KMS-11 (cell line): ENCODE data around the gene NSL1.

Source experiments
- H2AFZ ChIP-seq: fragments of 200-600 bp; sonication (generic); 2 replicates; pipeline ENCODE4 v1.6.1; 2016; ENCODE audit warnings: antibody characterized with exemption, mixed run types, low read depth
- H3K27ac ChIP-seq: fragments of 200-600 bp; sonication (generic); 2 replicates; pipeline ENCODE4 v1.6.1; 2016; ENCODE audit warnings: mild to moderate bottlenecking, mixed run types
- H3K27me3 ChIP-seq: fragments of 200-600 bp; sonication (generic); 2 replicates; pipeline ENCODE4 v1.6.1; 2017; ENCODE audit warnings: mild to moderate bottlenecking, low read depth, mixed run types, moderate library complexity; ENCODE audit not compliant: insufficient read depth
- H3K36me3 ChIP-seq: fragments of 200-600 bp; sonication (generic); 2 replicates; pipeline ENCODE4 v1.6.1; 2017; ENCODE audit warnings: mild to moderate bottlenecking, mixed run types; ENCODE audit not compliant: insufficient read depth
- H3K4me1 ChIP-seq: fragments of 200-600 bp; sonication (generic); 2 replicates; pipeline ENCODE4 v1.6.1; 2016; ENCODE audit warnings: mild to moderate bottlenecking, low read depth, mixed run types; ENCODE audit not compliant: poor library complexity, severe bottlenecking
- H3K4me2 ChIP-seq: fragments of 200-600 bp; sonication (generic); 2 replicates; pipeline ENCODE4 v1.7.0; 2016; ENCODE audit warnings: mild to moderate bottlenecking, mixed run types
- H3K4me3 ChIP-seq: fragments of 200-600 bp; sonication (generic); IDR thresholded peaks from 2 replicates; pipeline ENCODE4 v1.6.1; 2017; ENCODE audit warnings: low read depth, low read length, mixed read lengths; ENCODE audit not compliant: insufficient read depth
- H3K79me2 ChIP-seq: fragments of 200-600 bp; sonication (generic); 2 replicates; pipeline ENCODE4 v1.6.1; 2016; ENCODE audit warnings: low read depth, mixed run types; ENCODE audit not compliant: insufficient read depth
- H3K9ac ChIP-seq: fragments of 200-600 bp; sonication (generic); 2 replicates; pipeline ENCODE4 v1.6.1; 2016; ENCODE audit warnings: mild to moderate bottlenecking, mixed run types
- H4K20me1 ChIP-seq: fragments of 200-600 bp; sonication (generic); 2 replicates; pipeline ENCODE4 v1.6.1; 2016; ENCODE audit warnings: mild to moderate bottlenecking, mixed run types; ENCODE audit not compliant: insufficient read depth
- CTCF ChIP-seq: fragments of 200-600 bp; sonication (generic); conservative IDR thresholded peaks from 2 replicates; pipeline ENCODE4 v1.6.1; 2017; ENCODE audit warnings: low read depth, mild to moderate bottlenecking, antibody characterized with exemption, low read length, moderate library complexity, mixed read lengths

NSL1 gene

GRCh38 chr1:212680680-212681389 lies 110.7 kb downstream of the NSL1 start:
- H3K27me3 ChIP-seq = no peaks in the 10 kb centered on the region
- H3K79me2 ChIP-seq = no peaks in the 10 kb centered on the region
- no peak overlapping the region for H3K9ac ChIP-seq
- no peak overlapping the region for H3K27ac ChIP-seq
- H3K4me1 ChIP-seq = no peaks in the 10 kb centered on the region
- H3K36me3 ChIP-seq = no peaks in the 10 kb centered on the region
- no peak overlapping the region for H3K4me3 ChIP-seq
- H4K20me1 ChIP-seq = no peaks in the 10 kb centered on the region
- H3K4me2 ChIP-seq = no peak overlapping the region
- no peak for TF ChIP-seq CTCF
- no peak overlapping the region for H2AFZ ChIP-seq

GRCh38 chr1:212678456-212679410 lies 112.8 kb downstream of the NSL1 start:
- no peak for TF ChIP-seq CTCF
- H3K27me3 ChIP-seq = no peaks in the 10 kb centered on the region
- H3K79me2 ChIP-seq = no peaks in the 10 kb centered on the region
- no peak overlapping the region for H3K4me3 ChIP-seq
- H3K27ac ChIP-seq = no peak overlapping the region
- H3K36me3 ChIP-seq = no peaks in the 10 kb centered on the region
- no peak overlapping the region for H3K4me2 ChIP-seq
- H2AFZ ChIP-seq = no peak overlapping the region
- no peaks in the 10 kb centered on the region for H3K4me1 ChIP-seq
- no peak overlapping the region for H3K9ac ChIP-seq
- H4K20me1 ChIP-seq = no peaks in the 10 kb centered on the region

GRCh38 chr1:212677573-212677972 lies 114.0 kb downstream of the NSL1 start:
- no peaks in the 10 kb centered on the region for H3K79me2 ChIP-seq
- no peak overlapping the region for H3K27ac ChIP-seq
- H3K4me1 ChIP-seq = no peaks in the 10 kb centered on the region

GRCh38 chr1:212677136-212677535 lies 114.4 kb downstream of the NSL1 start:
- H3K27me3 ChIP-seq = no peaks in the 10 kb centered on the region
- no peak overlapping the region for H3K9ac ChIP-seq
- no peaks in the 10 kb centered on the region for H3K36me3 ChIP-seq
- H3K4me1 ChIP-seq = no peaks in the 10 kb centered on the region
- H3K4me2 ChIP-seq = no peak overlapping the region
- no peak overlapping the region for H3K27ac ChIP-seq
- H3K79me2 ChIP-seq = no peaks in the 10 kb centered on the region
- H3K4me3 ChIP-seq = no peak overlapping the region
- no peak overlapping the region for H2AFZ ChIP-seq
- no peak for TF ChIP-seq CTCF
- H4K20me1 ChIP-seq = no peaks in the 10 kb centered on the region

More at GRCh38 chr1:212677573-212677972, 114.0 kb downstream of the NSL1 start:
- Histone ChIP-seq H2AFZ (no peak overlapping the region), H3K36me3 (no peaks in the 10 kb centered on the region), H3K27me3 (no peaks in the 10 kb centered on the region), H3K4me3 (no peak overlapping the region), H4K20me1 (no peaks in the 10 kb centered on the region), H3K9ac (no peak overlapping the region), H3K4me2 (no peak overlapping the region)
- TF ChIP-seq CTCF = no peak
